ENCODE results near the gene CHN1. TPM values are rescaled to one million over a fixed set of nuclear protein-coding genes. Genes with fewer than 3 reads are reported as not detected.

The CHN1 gene
- total and polyA plus RNA-seq, 2 of the 8 experiments (the other 6 are each of a cell fraction or from before 2014, with no cell fraction given) = 54.0 to 65.7 TPM

GRCh38 chr2:174863183-174863582 lies 142.0 kb downstream of the CHN1 start (continued):
- no peak for TF ChIP-seq CHD7 (IDR thresholded peaks at IDR 0.05; ENCODE audit: insufficient replicate concordance, low read length)

Data from H1 (cell line).